H9 (cell line): ENCODE results near the gene PIAS4. TPM values are rescaled to one million over a fixed set of nuclear protein-coding genes. Genes with fewer than 3 reads are reported as not detected.

Experiments used
- DNase-seq: peaks from one replicate; pipeline ENCODE4 v3.0.0-alpha.2; 2017
- H2AFZ ChIP-seq: one replicate; pipeline ENCODE4 v1.6.1; 2013; ENCODE audit warnings: mild to moderate bottlenecking, low read length, control low read depth, moderate library complexity
- H2AK5ac ChIP-seq: 2 replicates; pipeline ENCODE4 v1.6.1; 2013; ENCODE audit warnings: low read length, control low read depth, mixed read lengths; ENCODE audit not compliant: insufficient read length
- H2BK120ac ChIP-seq: one replicate; pipeline ENCODE4 v1.6.1; 2013; ENCODE audit warnings: low read depth, mild to moderate bottlenecking, low read length, control low read depth, inconsistent platforms; ENCODE audit not compliant: poor library complexity, severe bottlenecking
- H2BK12ac ChIP-seq: 2 replicates; pipeline ENCODE4 v1.6.1; 2013; ENCODE audit warnings: low read length, control low read depth, mixed read lengths, low read depth; ENCODE audit not compliant: insufficient read length
- H2BK15ac ChIP-seq: 2 replicates; pipeline ENCODE4 v1.6.1; 2013; ENCODE audit warnings: low read depth, low read length, control low read depth
- H2BK20ac ChIP-seq: one replicate; pipeline ENCODE4 v1.6.1; 2013; ENCODE audit warnings: low read depth, mild to moderate bottlenecking, low read length, control low read depth, inconsistent platforms; ENCODE audit not compliant: poor library complexity, severe bottlenecking
- H2BK5ac ChIP-seq: 2 replicates; pipeline ENCODE4 v1.6.1; 2013; ENCODE audit warnings: low read length, control low read depth, mixed read lengths; ENCODE audit not compliant: insufficient read length
- H3K14ac ChIP-seq: 2 replicates; pipeline ENCODE4 v1.6.1; 2013; ENCODE audit warnings: low read length, control low read depth; ENCODE audit not compliant: insufficient read depth
- H3K18ac ChIP-seq: 2 replicates; pipeline ENCODE4 v1.6.1; 2013; ENCODE audit warnings: low read depth, mild to moderate bottlenecking, mixed read lengths, low read length, control low read depth; ENCODE audit not compliant: insufficient read length
- H3K23ac ChIP-seq: 2 replicates; pipeline ENCODE4 v1.6.1; 2013; ENCODE audit warnings: low read length, control low read depth, mixed read lengths, low read depth; ENCODE audit not compliant: insufficient read length
- H3K23me2 ChIP-seq: 2 replicates; pipeline ENCODE4 v1.6.1; 2013; ENCODE audit warnings: low read depth, mild to moderate bottlenecking, mixed read lengths, low read length, control low read depth; ENCODE audit not compliant: insufficient read length, poor library complexity, severe bottlenecking
- H3K27ac ChIP-seq: 2 replicates; pipeline ENCODE4 v1.5.1; 2013; ENCODE audit warnings: low read length, control low read depth, mixed read lengths, low read depth; ENCODE audit not compliant: insufficient read length
- H3K27me3 ChIP-seq: 2 replicates; pipeline ENCODE4 v1.6.1; 2013; ENCODE audit warnings: low read length, control low read depth, inconsistent platforms; ENCODE audit not compliant: insufficient read depth
- H3K4ac ChIP-seq: 2 replicates; pipeline ENCODE4 v1.6.1; 2013; ENCODE audit warnings: low read depth, mild to moderate bottlenecking, control low read depth, inconsistent platforms, low read length, moderate library complexity
- H3K4me1 ChIP-seq: 2 replicates; pipeline ENCODE4 v1.6.1; 2013; ENCODE audit warnings: low read length, control low read depth, inconsistent platforms; ENCODE audit not compliant: insufficient read depth
- H3K4me2 ChIP-seq: 2 replicates; pipeline ENCODE4 v1.6.1; 2013; ENCODE audit warnings: low read length, control low read depth, mixed read lengths; ENCODE audit not compliant: insufficient read length, insufficient read depth
- H3K56ac ChIP-seq: 2 replicates; pipeline ENCODE4 v1.6.1; 2013; ENCODE audit warnings: low read depth, mild to moderate bottlenecking, mixed read lengths, low read length, control low read depth; ENCODE audit not compliant: insufficient read length
- H3K79me1 ChIP-seq: 2 replicates; pipeline ENCODE4 v1.6.1; 2013; ENCODE audit warnings: low read depth, mild to moderate bottlenecking, moderate library complexity, low read length, control low read depth, inconsistent platforms; ENCODE audit not compliant: insufficient read depth, poor library complexity, severe bottlenecking
- H3K79me2 ChIP-seq: 2 replicates; pipeline ENCODE4 v1.6.1; 2013; ENCODE audit warnings: low read length, control low read depth, inconsistent platforms; ENCODE audit not compliant: insufficient read depth
- H3K9ac ChIP-seq: 2 replicates; pipeline ENCODE4 v1.6.1; 2013; ENCODE audit warnings: low read length, control low read depth, mixed read lengths; ENCODE audit not compliant: insufficient read length; ENCODE audit errors: extremely low read depth
- H3K9me3 ChIP-seq: one replicate; pipeline ENCODE4 v1.6.1; 2013; ENCODE audit warnings: low read depth, low read length, inconsistent platforms; ENCODE audit not compliant: control insufficient read depth
- H3T11ph ChIP-seq: one replicate; pipeline ENCODE4 v1.6.1; 2013; ENCODE audit warnings: mild to moderate bottlenecking, low read length, control low read depth, inconsistent platforms
- H4K20me1 ChIP-seq: one replicate; pipeline ENCODE4 v1.6.1; 2013; ENCODE audit not compliant: control insufficient read depth, insufficient read length, insufficient read depth
- H4K5ac ChIP-seq: 2 replicates; pipeline ENCODE4 v1.6.1; 2013; ENCODE audit warnings: low read depth, mild to moderate bottlenecking, mixed read lengths, low read length, control low read depth; ENCODE audit not compliant: insufficient read length
- H4K8ac ChIP-seq: replicated peaks from 2 replicates; pipeline ENCODE4 v1.6.1; 2013; ENCODE audit warnings: low read length, control low read depth, mixed read lengths, low read depth; ENCODE audit not compliant: insufficient read length
- H4K91ac ChIP-seq: 2 replicates; pipeline ENCODE4 v1.6.1; 2013; ENCODE audit warnings: low read depth, mild to moderate bottlenecking, moderate library complexity, mixed read lengths, low read length, control low read depth; ENCODE audit not compliant: insufficient read length
- H3K27ac Mint-ChIP-seq, 3 experiments: 2 replicates in 2 of 3; 3 replicates in 1 of 3; pipeline ENCODE4 v1.8.0; 2020 to 2021; ENCODE audit warnings: mixed read lengths in 3 of 3, mild to moderate bottlenecking in 1 of 3, moderate library complexity in 1 of 3
- H3K27me3 Mint-ChIP-seq: 2 replicates; pipeline ENCODE4 v1.8.0; 2021; ENCODE audit warnings: low read depth, mild to moderate bottlenecking, moderate library complexity, mixed read lengths
- H3K36me3 Mint-ChIP-seq, 3 experiments: 2 replicates in 2 of 3; 3 replicates in 1 of 3; pipeline ENCODE4 v1.8.0; 2020 to 2021; ENCODE audit warnings: low read depth in 3 of 3, mixed read lengths in 3 of 3; ENCODE audit not compliant: insufficient read depth in 1 of 3
- H3K4me1 Mint-ChIP-seq, 2 experiments: 2 replicates each; pipeline ENCODE4 v1.8.0; 2020; ENCODE audit warnings: mixed read lengths in 2 of 2
- H3K4me3 Mint-ChIP-seq, 2 experiments: 2 replicates in 1 of 2; 3 replicates in 1 of 2; pipeline ENCODE4 v1.8.0; 2020 to 2021; ENCODE audit warnings: mild to moderate bottlenecking in 2 of 2, mixed read lengths in 2 of 2, moderate library complexity in 1 of 2
- H3K9me3 Mint-ChIP-seq, 2 experiments: 2 replicates in 1 of 2; 3 replicates in 1 of 2; pipeline ENCODE4 v1.8.0; 2020; ENCODE audit warnings: mild to moderate bottlenecking in 2 of 2, mixed read lengths in 2 of 2, moderate library complexity in 1 of 2
- WGBS: extraction: QIAGEN DNeasy Blood & Tissue Kit; methylation state at CpG from one replicate; pipeline ENCODE4 v1.1.7; 2013; ENCODE audit warnings: missing lambda C conversion rate, low lambda C conversion rate, mixed read lengths; ENCODE audit not compliant: insufficient read length; ENCODE audit errors: extremely low coverage; 5-methylcytosine and 5-hydroxymethylcytosine counted together
- total RNA-seq: library from RNA; stranded (reverse); gene quantifications from 2 replicates; pipeline ENCODE4 v1.2.1, GENCODE V29; 2021
- TF ChIP-seq, protein P1 (sequence below): fragments of 200-600 bp; sonication (generic); conservative IDR thresholded peaks from 3 replicates; pipeline ENCODE4 v1.8.0; 2021; ENCODE audit warnings: antibody characterized with exemption, mild to moderate bottlenecking

PIAS4 gene
- total RNA-seq, 1 experiment from 2014 or later, result 52.0 TPM

DNA sequence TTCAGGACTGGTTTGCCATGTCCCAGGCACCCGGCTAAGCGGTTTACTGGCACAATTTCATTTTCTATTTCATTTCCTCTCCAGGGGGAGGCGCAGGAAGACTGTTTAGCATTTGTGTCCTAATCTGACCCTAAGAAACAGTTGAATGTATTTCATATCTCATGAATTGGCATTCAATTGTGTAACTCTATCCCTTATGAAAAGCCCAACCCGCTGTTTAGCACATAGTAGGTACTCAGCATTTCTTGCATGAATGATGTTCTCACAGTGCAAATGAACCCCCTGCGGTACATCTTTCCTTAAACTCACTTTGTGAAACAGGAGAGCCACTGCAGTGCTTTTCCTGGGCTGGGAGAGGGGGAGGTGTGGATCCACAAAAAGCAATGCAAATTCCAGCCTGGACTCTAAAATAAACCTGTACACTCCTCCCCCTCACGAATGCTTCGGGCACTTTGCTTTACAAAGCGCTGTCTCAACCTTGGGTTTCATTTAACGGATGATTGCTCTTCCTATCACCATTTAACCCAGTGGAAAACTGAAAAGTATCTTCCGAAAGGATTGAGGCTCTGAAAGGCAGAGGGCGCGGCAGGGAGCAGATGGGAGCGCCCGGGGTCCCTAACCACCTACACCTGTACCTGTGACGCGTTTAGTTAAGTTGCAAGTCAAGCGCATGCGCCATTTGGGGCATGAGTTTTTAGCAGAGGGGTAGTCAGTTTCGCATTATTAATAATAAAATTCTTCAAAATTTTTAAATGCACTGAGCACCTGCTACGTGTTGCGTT is 21.1 kb upstream of the PIAS4 start:
- Mint-ChIP-seq H3K9me3 (peaks cover 0 to 4% of the 10 kb centered on the region in 2 experiments; a peak in 3 of 5 replicates), H3K27me3 (peaks cover 9% of the 10 kb centered on the region), H3K36me3 (peaks cover 33 to 42% (median 37%) of the 10 kb centered on the region in 3 experiments), H3K27ac (peak overlapping the region; percentile 90 to 98 (median 97); a peak in 6 of 7 replicates), H3K4me1 (peaks cover 35 to 42% of the 10 kb centered on the region in 2 experiments), H3K4me3 (peak overlapping the region; percentile 97 to 99)
- H3K23ac ChIP-seq, result no peak overlapping the region
- peaks cover 4% of the 10 kb centered on the region for H4K20me1 ChIP-seq
- H3K23me2 ChIP-seq, result peaks cover 25% of the 10 kb centered on the region
- WGBS, result no CpG with 5 or more reads among the region's 21 CpGs
- no peaks in the 10 kb centered on the region for H3K9me3 ChIP-seq
- no peak overlapping the region for H3T11ph ChIP-seq
- H3K27me3 ChIP-seq, result no peaks in the 10 kb centered on the region
- H2AK5ac ChIP-seq, result no peak overlapping the region
- no peak overlapping the region for H4K91ac ChIP-seq
- no peaks in the 10 kb centered on the region for H3K4me1 ChIP-seq
- no peak overlapping the region for H3K27ac ChIP-seq
- no peak overlapping the region for H2BK12ac ChIP-seq
- H3K56ac ChIP-seq, result no peak overlapping the region
- H3K79me1 ChIP-seq, result peaks cover 12% of the 10 kb centered on the region
- TF ChIP-seq, protein P1, sequence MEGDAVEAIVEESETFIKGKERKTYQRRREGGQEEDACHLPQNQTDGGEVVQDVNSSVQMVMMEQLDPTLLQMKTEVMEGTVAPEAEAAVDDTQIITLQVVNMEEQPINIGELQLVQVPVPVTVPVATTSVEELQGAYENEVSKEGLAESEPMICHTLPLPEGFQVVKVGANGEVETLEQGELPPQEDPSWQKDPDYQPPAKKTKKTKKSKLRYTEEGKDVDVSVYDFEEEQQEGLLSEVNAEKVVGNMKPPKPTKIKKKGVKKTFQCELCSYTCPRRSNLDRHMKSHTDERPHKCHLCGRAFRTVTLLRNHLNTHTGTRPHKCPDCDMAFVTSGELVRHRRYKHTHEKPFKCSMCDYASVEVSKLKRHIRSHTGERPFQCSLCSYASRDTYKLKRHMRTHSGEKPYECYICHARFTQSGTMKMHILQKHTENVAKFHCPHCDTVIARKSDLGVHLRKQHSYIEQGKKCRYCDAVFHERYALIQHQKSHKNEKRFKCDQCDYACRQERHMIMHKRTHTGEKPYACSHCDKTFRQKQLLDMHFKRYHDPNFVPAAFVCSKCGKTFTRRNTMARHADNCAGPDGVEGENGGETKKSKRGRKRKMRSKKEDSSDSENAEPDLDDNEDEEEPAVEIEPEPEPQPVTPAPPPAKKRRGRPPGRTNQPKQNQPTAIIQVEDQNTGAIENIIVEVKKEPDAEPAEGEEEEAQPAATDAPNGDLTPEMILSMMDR, result peak; percentile 53; the same call in 2 of the 3 replicates
- H2BK15ac ChIP-seq, result no peak overlapping the region
- peaks cover 24% of the 10 kb centered on the region for H3K79me2 ChIP-seq
- no peak overlapping the region for H3K4ac ChIP-seq
- H3K4me2 ChIP-seq, result peak overlapping the region; percentile 85
- no peak overlapping the region for H2BK5ac ChIP-seq
- no peak overlapping the region for H2BK20ac ChIP-seq
- H4K5ac ChIP-seq, result no peak overlapping the region
- H3K18ac ChIP-seq, result no peak overlapping the region
- peak; percentile 81 for DNase-seq
- no peak overlapping the region for H3K9ac ChIP-seq
- no peak overlapping the region for H2AFZ ChIP-seq
- no peak overlapping the region for H2BK120ac ChIP-seq
- no peak overlapping the region for H4K8ac ChIP-seq
- H3K14ac ChIP-seq, result no peak overlapping the region
